Measurements from ENCODE around the gene PLCG1. TPM values are rescaled to one million over a fixed set of nuclear protein-coding genes. Genes with fewer than 3 reads are reported as not detected.

The PLCG1 gene
- total RNA-seq, 6 donors from 2014 or later: 69.8 to 383 (median 99.5) TPM

DNA sequence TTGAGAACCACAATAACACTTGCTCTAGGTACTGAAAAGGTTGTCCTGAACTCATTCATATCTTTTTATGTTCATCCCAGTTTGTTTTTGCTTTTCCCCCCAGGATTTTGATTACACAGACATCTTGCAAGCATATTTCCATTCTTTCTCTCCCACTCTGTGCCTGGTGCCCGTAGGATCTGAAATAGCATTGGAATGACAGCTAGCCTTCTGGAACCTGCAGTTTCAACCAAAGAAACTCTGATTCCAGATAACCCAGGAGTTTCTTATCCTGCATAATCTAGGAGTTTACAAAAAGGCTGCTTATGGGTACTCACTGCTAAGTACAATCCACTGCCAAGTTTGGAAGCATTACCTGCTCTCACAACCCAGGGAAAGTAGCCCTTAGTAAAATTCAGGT is 28.8 kb upstream of the PLCG1 start:
- Histone ChIP-seq H3K4me1 (no peaks in the 10 kb centered on the region), H3K27me3 (no peaks in the 10 kb centered on the region), H3K4me3 (no peak overlapping the region), H3K36me3 (peaks cover 9 to 76% (median 40%) of the 10 kb centered on the region in 4 donors), H3K27ac (no peak overlapping the region), H3K9me3 (no peaks in the 10 kb centered on the region)
- TF ChIP-seq POLR2A (IDR thresholded peaks at IDR 0.05) (no peak), EP300 (IDR thresholded peaks at IDR 0.05) (no peak), POLR2AphosphoS5 (IDR thresholded peaks at IDR 0.05) (no peak)
- TF ChIP-seq, protein P1, sequence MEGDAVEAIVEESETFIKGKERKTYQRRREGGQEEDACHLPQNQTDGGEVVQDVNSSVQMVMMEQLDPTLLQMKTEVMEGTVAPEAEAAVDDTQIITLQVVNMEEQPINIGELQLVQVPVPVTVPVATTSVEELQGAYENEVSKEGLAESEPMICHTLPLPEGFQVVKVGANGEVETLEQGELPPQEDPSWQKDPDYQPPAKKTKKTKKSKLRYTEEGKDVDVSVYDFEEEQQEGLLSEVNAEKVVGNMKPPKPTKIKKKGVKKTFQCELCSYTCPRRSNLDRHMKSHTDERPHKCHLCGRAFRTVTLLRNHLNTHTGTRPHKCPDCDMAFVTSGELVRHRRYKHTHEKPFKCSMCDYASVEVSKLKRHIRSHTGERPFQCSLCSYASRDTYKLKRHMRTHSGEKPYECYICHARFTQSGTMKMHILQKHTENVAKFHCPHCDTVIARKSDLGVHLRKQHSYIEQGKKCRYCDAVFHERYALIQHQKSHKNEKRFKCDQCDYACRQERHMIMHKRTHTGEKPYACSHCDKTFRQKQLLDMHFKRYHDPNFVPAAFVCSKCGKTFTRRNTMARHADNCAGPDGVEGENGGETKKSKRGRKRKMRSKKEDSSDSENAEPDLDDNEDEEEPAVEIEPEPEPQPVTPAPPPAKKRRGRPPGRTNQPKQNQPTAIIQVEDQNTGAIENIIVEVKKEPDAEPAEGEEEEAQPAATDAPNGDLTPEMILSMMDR (IDR thresholded peaks at IDR 0.05): no peak
- WGBS, 2 donors: 87 to 95% methylated on average over 1 of the region's 1 CpG
- DNase-seq (no peak), ATAC-seq (ENCODE audit: low FRiP score in 2 of 2) (no peak)

DNA sequence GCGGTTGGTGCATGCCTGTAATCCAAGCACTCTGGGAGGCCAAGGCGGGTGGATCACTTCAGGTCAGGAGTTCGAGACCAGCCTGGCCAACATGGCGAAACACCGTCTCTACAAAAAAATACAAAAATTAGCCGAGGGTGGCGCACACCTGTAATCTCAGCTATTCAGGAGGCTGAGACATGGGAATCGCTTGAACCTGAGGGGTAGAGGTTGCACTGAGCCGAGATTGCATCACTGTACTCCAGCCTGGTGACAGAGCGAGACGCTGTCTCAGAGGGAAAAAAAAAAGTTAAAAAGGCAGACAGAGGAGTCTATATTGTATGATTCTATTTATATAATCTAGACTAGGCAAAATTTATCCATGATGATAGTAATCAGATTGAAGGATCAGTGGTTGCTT is 27.3 kb upstream of the PLCG1 start:
- DNase-seq (no peak), ATAC-seq (ENCODE audit: low FRiP score in 2 of 2) (no peak)
- H3K27ac ChIP-seq: no peak overlapping the region
- H3K9me3 ChIP-seq: no peaks in the 10 kb centered on the region
- WGBS, 2 donors: 96% methylated on average over 11 of the region's 11 CpGs
- no peaks in the 10 kb centered on the region for H3K4me1 ChIP-seq
- no peak overlapping the region for H3K4me3 ChIP-seq
- H3K27me3 ChIP-seq: no peaks in the 10 kb centered on the region
- TF ChIP-seq EP300 (IDR thresholded peaks at IDR 0.05) (no peak), POLR2AphosphoS5 (IDR thresholded peaks at IDR 0.05) (no peak), POLR2A (IDR thresholded peaks at IDR 0.05) (no peak)
- TF ChIP-seq, protein P1 (IDR thresholded peaks at IDR 0.05): no peak
- H3K36me3 ChIP-seq: peaks cover 9 to 76% (median 44%) of the 10 kb centered on the region in 4 donors

DNA sequence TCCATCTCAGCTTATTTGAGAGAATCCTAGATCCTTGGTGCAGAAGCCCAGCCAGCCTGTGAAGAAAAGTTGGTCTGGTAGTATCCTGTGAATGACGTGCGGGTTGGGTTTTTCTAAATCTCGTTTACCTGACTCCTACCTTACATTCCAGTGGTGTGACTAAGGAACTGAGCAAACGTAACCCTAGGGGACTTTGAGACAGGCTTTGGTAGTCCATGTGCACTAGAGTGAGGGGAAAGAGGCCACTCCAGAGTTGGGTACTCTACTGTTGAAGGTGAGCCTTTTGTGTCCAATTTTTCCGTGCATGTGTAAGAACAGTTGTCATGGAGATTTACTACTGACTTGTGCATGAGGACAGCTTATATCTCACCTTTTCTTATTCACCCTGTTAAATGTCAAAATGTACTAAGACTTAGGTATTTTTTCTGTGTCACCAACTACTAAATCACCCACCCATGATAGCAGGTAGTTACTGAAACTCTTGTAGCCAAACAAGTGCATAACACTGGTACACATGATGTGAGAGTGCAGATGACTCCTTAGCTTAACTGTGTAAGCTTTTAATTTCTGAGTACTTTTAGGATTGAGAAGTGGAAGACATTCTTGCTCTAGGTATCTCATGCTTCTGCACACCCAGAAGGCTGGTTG is 26.3 kb upstream of the PLCG1 start:
- H3K36me3 ChIP-seq: peaks cover 17 to 79% (median 49%) of the 10 kb centered on the region in 4 donors
- no peak for TF ChIP-seq EP300 (IDR thresholded peaks at IDR 0.05)
- TF ChIP-seq POLR2AphosphoS5 (IDR thresholded peaks at IDR 0.05): no peak
- TF ChIP-seq POLR2A (IDR thresholded peaks at IDR 0.05): no peak
- TF ChIP-seq, protein P1 (IDR thresholded peaks at IDR 0.05): no peak

DNA sequence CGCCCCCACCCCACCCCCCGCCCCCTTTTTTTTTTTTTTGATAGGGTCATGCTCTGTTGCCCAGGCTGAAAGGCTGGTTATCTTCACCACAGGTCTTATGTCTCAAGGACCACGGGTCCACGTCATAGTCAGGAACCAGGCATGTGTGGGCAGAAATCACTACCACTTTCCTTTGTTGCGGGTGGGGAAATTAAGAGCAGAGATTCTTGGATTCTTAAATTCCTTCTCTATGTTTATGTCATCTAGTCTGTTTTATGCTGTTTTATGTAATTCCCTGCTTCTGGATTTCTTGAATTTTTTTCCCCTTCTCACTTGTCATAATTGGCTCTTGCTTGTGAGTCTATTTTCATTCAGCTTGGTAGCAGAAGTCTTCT is 25.8 kb upstream of the PLCG1 start:
- H3K4me3 ChIP-seq: no peak overlapping the region
- peaks cover 22 to 84% (median 54%) of the 10 kb centered on the region in 4 donors for H3K36me3 ChIP-seq
- H3K4me1 ChIP-seq: no peaks in the 10 kb centered on the region
- ATAC-seq (ENCODE audit: low FRiP score in 2 of 2) (no peak), DNase-seq (no peak)
- 80 to 94% methylated on average over 5 of the region's 5 CpGs for WGBS, 2 donors
- H3K27me3 ChIP-seq: no peaks in the 10 kb centered on the region
- no peak overlapping the region for H3K27ac ChIP-seq
- no peaks in the 10 kb centered on the region for H3K9me3 ChIP-seq
- no peak for TF ChIP-seq EP300 (IDR thresholded peaks at IDR 0.05)
- TF ChIP-seq POLR2A (IDR thresholded peaks at IDR 0.05): no peak
- no peak for TF ChIP-seq POLR2AphosphoS5 (IDR thresholded peaks at IDR 0.05)
- TF ChIP-seq, protein P1 (IDR thresholded peaks at IDR 0.05): no peak

More for the DNA sequence above, 26.3 kb upstream of the PLCG1 start:
- Histone ChIP-seq H3K9me3 (no peaks in the 10 kb centered on the region), H3K4me3 (no peak overlapping the region), H3K27ac (no peak overlapping the region), H3K27me3 (no peaks in the 10 kb centered on the region), H3K4me1 (no peaks in the 10 kb centered on the region)
- WGBS, 2 donors: 71 to 89% methylated on average over 5 of the region's 5 CpGs
- DNase-seq: no peak
- ATAC-seq (ENCODE audit: low FRiP score in 2 of 2): peak in 1 of 2 donors; percentile 84

All from upper lobe of left lung (tissue), 6 donors.